ENCODE data around the gene PAH. TPM values are rescaled to one million over a fixed set of nuclear protein-coding genes. Genes with fewer than 3 reads are reported as not detected.

The PAH gene
- total RNA-seq, 4 donors from 2014 or later, result not detected

DNA sequence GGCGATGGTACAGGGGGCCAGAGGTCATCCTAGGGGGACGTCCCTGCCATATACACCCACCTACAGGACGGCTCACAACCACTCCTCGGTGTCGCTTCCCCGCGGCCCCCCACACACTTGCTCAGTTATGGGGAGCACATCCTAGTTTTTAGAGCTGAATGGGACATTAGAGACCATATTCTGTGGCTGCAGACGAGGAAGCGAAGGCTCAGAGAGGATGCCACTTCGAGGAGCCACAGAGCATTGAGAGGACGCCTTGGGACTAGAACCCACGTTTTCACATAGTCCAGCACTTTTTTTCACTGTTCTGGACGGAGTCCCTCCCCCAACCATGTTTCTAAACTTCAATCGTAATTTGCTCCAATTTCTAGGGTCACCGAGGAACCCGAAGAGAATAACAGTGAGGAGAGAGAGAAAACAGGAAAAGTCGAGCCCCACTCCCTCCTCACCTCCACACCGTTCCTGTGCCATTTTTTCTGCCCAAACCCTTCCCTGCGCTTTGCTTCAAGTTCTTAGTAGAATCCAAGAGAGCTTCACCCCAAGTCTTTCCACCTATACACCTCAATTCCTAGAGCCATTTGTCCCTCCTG lies 39.8 kb upstream of the PAH start:
- TF ChIP-seq POLR2A (IDR thresholded peaks at IDR 0.05) (no peak), CTCF (IDR thresholded peaks at IDR 0.05) (no peak)
- Histone ChIP-seq H3K9me3 (no peaks in the 10 kb centered on the region), H3K36me3 (no peaks in the 10 kb centered on the region), H3K27me3 (peaks cover 0 to 100% (median 24%) of the 10 kb centered on the region in 4 donors), H3K4me3 (peak overlapping the region in 1 of 4 donors; percentile 59), H3K27ac (no peak overlapping the region), H3K4me1 (peaks cover 10 to 31% (median 13%) of the 10 kb centered on the region in 3 donors)
- DNase-seq, result no peak
- intact Hi-C loops (cut with DNase I), result no loop called here
- WGBS, 2 donors, result 3 to 15% methylated on average over 16 to 19 of the region's 19 CpGs

GRCh38 chr12:102955926-102956737 lies 39.1 kb upstream of the PAH start:
- 9 to 13% methylated on average over 14 to 23 of the region's 50 CpGs for WGBS, 2 donors
- Histone ChIP-seq H3K4me3 (no peak overlapping the region), H3K36me3 (no peaks in the 10 kb centered on the region), H3K9me3 (no peaks in the 10 kb centered on the region), H3K27me3 (peaks cover 0 to 100% (median 20%) of the 10 kb centered on the region in 4 donors), H3K27ac (no peak overlapping the region), H3K4me1 (peaks cover 10 to 31% (median 13%) of the 10 kb centered on the region in 3 donors)
- no peak for DNase-seq
- TF ChIP-seq POLR2A (IDR thresholded peaks at IDR 0.05) (no peak), CTCF (IDR thresholded peaks at IDR 0.05) (no peak)
- intact Hi-C loops (cut with DNase I), result no loop called here

DNA sequence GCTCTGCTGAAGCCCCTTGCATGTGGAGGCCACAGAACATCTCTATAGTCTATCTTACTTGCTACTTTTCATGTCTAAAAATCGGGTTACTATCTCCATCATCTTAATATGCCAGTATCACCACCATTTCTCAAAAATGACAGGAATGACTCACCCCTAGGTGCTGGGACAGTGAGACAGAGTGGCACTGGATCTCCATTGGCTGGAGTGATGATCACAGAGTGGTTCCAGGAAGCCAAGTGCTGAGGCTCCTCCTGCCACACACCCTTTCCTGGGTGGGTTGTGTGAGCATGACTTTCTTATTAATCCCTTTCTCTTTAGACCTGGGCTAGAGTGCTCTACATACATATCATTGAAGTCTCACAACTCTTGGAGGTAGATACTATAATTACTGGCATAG lies 37.1 kb upstream of the PAH start:
- H3K9me3 ChIP-seq, result no peaks in the 10 kb centered on the region
- H3K4me3 ChIP-seq, result no peak overlapping the region
- 45% methylated on average over 1 of the region's 1 CpG; no CpG with 5 or more reads in 1 of the 2 donors for WGBS, 2 donors
- H3K27me3 ChIP-seq, result peaks cover 0 to 100% (median 21%) of the 10 kb centered on the region in 4 donors
- intact Hi-C loops (cut with DNase I), result no loop called here
- H3K27ac ChIP-seq, result no peak overlapping the region
- TF ChIP-seq POLR2A (IDR thresholded peaks at IDR 0.05), result no peak
- no peak for TF ChIP-seq CTCF (IDR thresholded peaks at IDR 0.05)
- H3K4me1 ChIP-seq, result peaks cover 10 to 36% (median 13%) of the 10 kb centered on the region in 3 donors
- DNase-seq, result no peak
- no peaks in the 10 kb centered on the region for H3K36me3 ChIP-seq

DNA sequence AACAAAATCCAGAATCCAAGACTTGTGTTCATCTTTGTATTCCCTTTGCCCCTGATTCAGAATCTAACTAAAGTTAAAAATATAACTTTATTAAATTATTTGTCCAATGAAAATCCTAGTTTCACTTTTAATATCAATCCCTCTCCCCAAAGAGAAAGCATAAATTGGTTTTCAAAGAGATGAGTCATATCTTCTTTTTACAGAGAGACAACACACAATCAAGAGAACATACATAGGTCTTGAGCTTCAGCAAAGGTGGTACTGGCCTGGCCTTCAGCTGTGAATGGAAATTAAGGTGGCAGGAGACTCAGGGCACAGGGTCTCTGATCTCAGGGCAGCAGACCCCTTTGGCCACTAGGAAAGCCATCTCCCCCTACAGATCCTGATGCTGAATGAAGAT lies 36.2 kb upstream of the PAH start:
- Histone ChIP-seq H3K36me3 (no peaks in the 10 kb centered on the region), H3K27me3 (peaks cover 0 to 100% (median 19%) of the 10 kb centered on the region in 4 donors), H3K9me3 (no peaks in the 10 kb centered on the region), H3K4me1 (peaks cover 9 to 28% (median 10%) of the 10 kb centered on the region in 3 donors), H3K27ac (no peak overlapping the region), H3K4me3 (no peak overlapping the region)
- intact Hi-C loops (cut with DNase I), result no loop called here
- no peak for TF ChIP-seq CTCF (IDR thresholded peaks at IDR 0.05)
- no peak for TF ChIP-seq POLR2A (IDR thresholded peaks at IDR 0.05)
- DNase-seq, result no peak

DNA sequence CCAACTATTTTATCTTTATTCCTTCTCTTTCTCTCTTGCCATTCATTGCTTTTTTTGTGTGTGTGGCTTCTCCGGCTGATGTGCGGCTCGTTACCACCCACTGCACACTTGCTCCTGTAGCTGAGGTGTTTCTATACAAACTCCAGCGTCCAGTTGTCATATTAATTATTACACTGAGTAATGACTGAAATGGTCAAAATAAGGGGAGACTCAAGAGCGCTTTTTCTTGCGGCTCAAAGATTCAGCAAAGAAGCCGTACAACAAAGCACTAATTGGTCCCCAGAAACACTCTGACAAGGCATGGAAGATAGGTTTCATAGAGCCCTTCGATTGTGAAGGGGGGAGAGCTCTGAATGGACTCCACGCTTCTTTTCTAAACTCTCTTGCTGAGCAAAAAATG lies 34.8 kb upstream of the PAH start:
- Histone ChIP-seq H3K27ac (no peak overlapping the region), H3K27me3 (peaks cover 0 to 99% (median 16%) of the 10 kb centered on the region in 4 donors), H3K9me3 (no peaks in the 10 kb centered on the region), H3K4me3 (no peak overlapping the region), H3K4me1 (peaks cover 0 to 15% (median 0%) of the 10 kb centered on the region in 3 donors), H3K36me3 (no peaks in the 10 kb centered on the region)
- no peak for TF ChIP-seq POLR2A (IDR thresholded peaks at IDR 0.05)
- intact Hi-C loops (cut with DNase I), result no loop called here
- WGBS, 2 donors, result 28 to 42% methylated on average over 6 to 9 of the region's 9 CpGs
- DNase-seq, result no peak
